Lung (tissue), 12 donors: ENCODE measurements around the gene HLTF. TPM values are rescaled to one million over a fixed set of nuclear protein-coding genes. Genes with fewer than 3 reads are reported as not detected.

Source experiments
- ATAC-seq: fragments of 200-7000 bp; cut with Tn5 transposase; one replicate; pipeline ENCODE4 v1.9.1; 2020; ENCODE audit warnings: moderate number of reproducible peaks; ENCODE audit not compliant: insufficient read depth, low FRiP score
- DNase-seq, 3 donors: peaks; one replicate each; pipeline ENCODE4 v3.0.0-alpha.2; 2013 to 2017
- H3K27ac ChIP-seq, 2 donors: one replicate each; pipeline ENCODE4 v1.5.1; 2013; ENCODE audit warnings: mild to moderate bottlenecking in 2 of 2, moderate library complexity in 2 of 2, control low read depth in 1 of 2, inconsistent platforms in 1 of 2, low read depth in 1 of 2, low read length in 1 of 2
- H3K27me3 ChIP-seq, 3 donors: one replicate each; pipeline ENCODE4 v1.5.1; 2013; ENCODE audit warnings: low read length in 2 of 3; ENCODE audit not compliant: control insufficient read depth in 3 of 3, insufficient read depth in 3 of 3
- H3K36me3 ChIP-seq, 4 donors: one replicate each; pipeline ENCODE4 v1.5.1; 2013; ENCODE audit warnings: low read length in 4 of 4, mild to moderate bottlenecking in 1 of 4, moderate library complexity in 1 of 4; ENCODE audit not compliant: control insufficient read depth in 4 of 4, insufficient read depth in 4 of 4
- H3K4me1 ChIP-seq, 5 donors: one replicate each; pipeline ENCODE4 v1.5.1; 2013; ENCODE audit warnings: low read length in 5 of 5, mild to moderate bottlenecking in 2 of 5, moderate library complexity in 1 of 5; ENCODE audit not compliant: control insufficient read depth in 5 of 5, insufficient read depth in 5 of 5
- H3K4me3 ChIP-seq: one replicate; pipeline ENCODE4 v1.5.1; 2013; ENCODE audit warnings: mild to moderate bottlenecking, control low read depth, moderate library complexity
- H3K9ac ChIP-seq, 2 donors: one replicate each; pipeline ENCODE4 v1.5.1; 2013; ENCODE audit warnings: low read length in 2 of 2, control low read depth in 1 of 2; ENCODE audit not compliant: insufficient read depth in 1 of 2
- H3K9me3 ChIP-seq, 4 donors: one replicate each; pipeline ENCODE4 v1.5.1; 2013; ENCODE audit warnings: low read length in 3 of 4, mild to moderate bottlenecking in 1 of 4, moderate library complexity in 1 of 4; ENCODE audit not compliant: control insufficient read depth in 4 of 4, insufficient read depth in 3 of 4
- WGBS, 2 donors: extraction: QIAGEN DNeasy Blood & Tissue Kit; methylation state at CpG; one replicate each; pipeline ENCODE4 v1.1.7; 2013; 5-methylcytosine and 5-hydroxymethylcytosine counted together
- polyA plus RNA-seq, 2 donors: library from polyadenylated mRNA; stranded (reverse); fragments of 200-250 nt; gene quantifications; one replicate each; pipeline ENCODE4 v1.2.1, GENCODE V29; 2013
- total RNA-seq, 2 donors: library from RNA; depleted of rRNA in 1 of 2; stranded (reverse); fragments of >200 nt in 1 of 2; gene quantifications; one replicate each; pipeline ENCODE4 v1.2.1, GENCODE V29; 2014 to 2021
- TF ChIP-seq, protein P1 (sequence below): IDR thresholded peaks from 2 replicates; pipeline ENCODE4 v1.5.1; 2012; ENCODE audit warnings: mild to moderate bottlenecking; ENCODE audit errors: control extremely low read depth, extremely low read depth
- donor health status: control.
- donor health status: control.
- donor health status: Bipolar disorder and iron deficiency.
- donor health status: healthy.
- donor health status: DM: yes; HTN: yes; CAD: no.

The HLTF gene
- total and polyA plus RNA-seq, 4 donors = 3.6 to 54.7 (median 12.6) TPM

DNA sequence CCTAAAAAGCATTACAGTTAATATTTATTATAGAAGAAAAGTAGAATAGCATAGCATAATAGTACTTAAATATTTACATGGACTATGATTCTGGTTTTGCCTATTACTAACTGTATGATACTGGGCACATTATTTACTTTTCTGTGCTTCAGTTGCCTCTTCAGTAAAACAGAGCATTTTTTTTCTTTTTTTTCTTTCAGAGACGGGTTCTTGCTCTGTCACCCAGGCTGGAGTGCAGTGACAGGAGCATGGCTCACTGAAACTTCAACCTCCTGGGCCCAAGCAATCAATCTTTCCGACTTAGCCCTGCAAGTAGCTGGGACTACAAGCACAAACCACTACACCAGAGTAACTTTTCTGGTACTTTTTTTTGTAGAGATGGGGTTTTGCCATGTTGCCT lies 48.0 kb downstream of the HLTF start:
- ATAC-seq = no peak
- Histone ChIP-seq H3K36me3 (peaks cover 8 to 35% (median 19%) of the 10 kb centered on the region in 4 donors), H3K27ac (no peak overlapping the region), H3K27me3 (no peaks in the 10 kb centered on the region), H3K4me3 (no peak overlapping the region), H3K4me1 (peaks cover 0 to 3% (median 0%) of the 10 kb centered on the region in 5 donors), H3K9me3 (no peaks in the 10 kb centered on the region), H3K9ac (no peak overlapping the region)
- TF ChIP-seq, protein P1, sequence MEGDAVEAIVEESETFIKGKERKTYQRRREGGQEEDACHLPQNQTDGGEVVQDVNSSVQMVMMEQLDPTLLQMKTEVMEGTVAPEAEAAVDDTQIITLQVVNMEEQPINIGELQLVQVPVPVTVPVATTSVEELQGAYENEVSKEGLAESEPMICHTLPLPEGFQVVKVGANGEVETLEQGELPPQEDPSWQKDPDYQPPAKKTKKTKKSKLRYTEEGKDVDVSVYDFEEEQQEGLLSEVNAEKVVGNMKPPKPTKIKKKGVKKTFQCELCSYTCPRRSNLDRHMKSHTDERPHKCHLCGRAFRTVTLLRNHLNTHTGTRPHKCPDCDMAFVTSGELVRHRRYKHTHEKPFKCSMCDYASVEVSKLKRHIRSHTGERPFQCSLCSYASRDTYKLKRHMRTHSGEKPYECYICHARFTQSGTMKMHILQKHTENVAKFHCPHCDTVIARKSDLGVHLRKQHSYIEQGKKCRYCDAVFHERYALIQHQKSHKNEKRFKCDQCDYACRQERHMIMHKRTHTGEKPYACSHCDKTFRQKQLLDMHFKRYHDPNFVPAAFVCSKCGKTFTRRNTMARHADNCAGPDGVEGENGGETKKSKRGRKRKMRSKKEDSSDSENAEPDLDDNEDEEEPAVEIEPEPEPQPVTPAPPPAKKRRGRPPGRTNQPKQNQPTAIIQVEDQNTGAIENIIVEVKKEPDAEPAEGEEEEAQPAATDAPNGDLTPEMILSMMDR = no peak
- WGBS, 2 donors = 80 to 91% methylated on average over 2 of the region's 2 CpGs
- no peak for DNase-seq

DNA sequence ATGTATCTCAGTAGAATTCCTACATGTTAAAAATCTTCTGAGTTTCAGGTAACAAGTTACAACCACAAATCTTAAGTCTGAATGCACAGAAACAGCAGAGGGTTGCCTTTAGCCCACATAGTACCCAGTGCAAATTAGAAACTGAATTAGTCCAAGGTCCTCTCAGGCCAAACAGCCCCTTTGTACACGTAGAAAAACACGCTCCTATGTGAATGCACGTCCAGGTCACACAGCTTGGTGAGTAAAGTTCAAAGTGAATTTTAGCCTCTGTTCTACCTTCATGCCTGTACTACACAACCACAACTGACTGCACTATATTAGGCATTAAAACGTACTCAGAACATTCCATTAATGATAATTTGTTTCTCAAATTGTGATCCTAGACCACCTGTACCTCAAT lies 48.6 kb downstream of the HLTF start:
- Histone ChIP-seq H3K27me3 (no peaks in the 10 kb centered on the region), H3K27ac (no peak overlapping the region), H3K4me3 (no peak overlapping the region), H3K9me3 (no peaks in the 10 kb centered on the region), H3K36me3 (peaks cover 8 to 34% (median 17%) of the 10 kb centered on the region in 4 donors), H3K4me1 (peaks cover 0 to 3% (median 0%) of the 10 kb centered on the region in 5 donors), H3K9ac (no peak overlapping the region)
- WGBS, 2 donors = 95 to 98% methylated on average over 4 of the region's 4 CpGs
- DNase-seq = no peak
- TF ChIP-seq, protein P1 = no peak
- ATAC-seq = no peak

DNA sequence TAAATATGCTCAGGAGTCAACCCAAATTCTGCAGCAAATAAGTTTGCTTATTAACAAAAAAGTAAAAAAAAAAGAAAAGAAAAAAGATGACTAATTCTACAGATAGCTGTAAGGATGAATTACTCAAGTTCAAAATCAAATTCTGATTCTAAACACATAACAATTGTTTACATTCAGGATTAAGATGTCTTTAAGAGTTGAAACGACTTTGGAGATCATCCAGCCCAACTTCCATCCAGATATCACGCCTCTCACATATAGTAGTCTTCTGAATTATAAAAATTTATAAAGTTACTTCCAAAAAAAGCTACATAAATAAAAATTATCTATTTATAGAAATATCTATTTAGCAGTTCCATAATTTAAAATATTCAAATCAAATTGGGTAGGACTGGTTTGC lies 55.2 kb downstream of the HLTF start:
- Histone ChIP-seq H3K9me3 (no peaks in the 10 kb centered on the region), H3K27ac (no peak overlapping the region), H3K4me1 (peaks cover 0 to 15% (median 0%) of the 10 kb centered on the region in 5 donors), H3K9ac (no peak overlapping the region), H3K27me3 (no peaks in the 10 kb centered on the region), H3K4me3 (no peak overlapping the region), H3K36me3 (peaks cover 5 to 32% (median 19%) of the 10 kb centered on the region in 4 donors)
- 83 to 92% methylated on average over 2 of the region's 2 CpGs for WGBS, 2 donors
- DNase-seq (peak in 2 of 3 donors; percentile 50 to 81), ATAC-seq (no peak)
- TF ChIP-seq, protein P1 = no peak

DNA sequence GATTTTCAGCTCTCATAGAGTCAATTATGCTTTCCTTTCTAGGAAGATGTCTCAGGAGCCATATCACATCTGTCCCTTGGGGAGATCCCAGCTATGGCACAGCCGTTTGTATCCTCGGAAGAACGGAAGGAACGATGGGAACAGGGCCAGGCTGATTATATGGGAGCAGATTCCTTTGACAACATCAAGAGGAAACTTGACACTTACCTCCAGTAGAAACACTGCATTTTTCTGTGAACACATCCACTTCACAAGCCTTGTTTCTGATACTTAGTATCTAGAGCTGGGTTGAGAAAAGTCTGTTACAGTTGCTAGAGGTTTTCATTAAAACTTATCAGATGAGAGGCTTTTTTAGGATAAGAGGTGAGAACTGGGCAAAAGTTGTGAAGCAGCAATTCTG lies 59.6 kb downstream of the HLTF start:
- TF ChIP-seq, protein P1 = no peak
- Histone ChIP-seq H3K9ac (no peak overlapping the region), H3K36me3 (peaks cover 15 to 64% (median 46%) of the 10 kb centered on the region in 4 donors), H3K4me1 (peaks cover 0 to 13% (median 3%) of the 10 kb centered on the region in 5 donors), H3K27ac (no peak overlapping the region), H3K27me3 (no peaks in the 10 kb centered on the region), H3K4me3 (no peak overlapping the region), H3K9me3 (peaks cover 0 to 3% (median 1%) of the 10 kb centered on the region in 4 donors)
- WGBS, 2 donors = 54 to 62% methylated on average over 4 of the region's 4 CpGs
- peak in 2 of 3 donors; percentile 20 to 41 for DNase-seq
- no peak for ATAC-seq
